ENCODE results near the gene CCDC157. TPM values are rescaled to one million over a fixed set of nuclear protein-coding genes. Genes with fewer than 3 reads are reported as not detected.
A peak's percentile ranks its signal among the peaks of the same experiment; 100 is the strongest.

The CCDC157 gene
- total RNA-seq, 1 donor from 2014 or later, result 2.9 TPM

GRCh38 chr22:30309951-30310741 is 46.7 kb upstream of the CCDC157 start:
- CTCF ChIA-PET, result interaction anchor here (0.7 to 1.6 kb wide), 5 partner anchors 15 to 81 kb away, joined by 3 to 18 read pairs (median 4); partner anchors contain the start of genes CASTOR1, RNF215 and TBC1D10A
- no peak for DNase-seq
- peak overlapping the region; percentile 81 for H3K27ac Mint-ChIP-seq
- H3K4me1 Mint-ChIP-seq, result peaks cover 98% of the 10 kb centered on the region
- peak; percentile 16 for ATAC-seq (ENCODE audit: low read depth)
- H3K36me3 Mint-ChIP-seq (ENCODE audit: low read depth), result peaks cover 3% of the 10 kb centered on the region
- no peak for TF ChIP-seq CTCF (IDR thresholded peaks at IDR 0.05)
- peak overlapping the region; percentile 56 for H3K4me3 Mint-ChIP-seq
- POLR2A ChIA-PET, result interaction anchor here (0.6 to 10.9 kb wide), 7 partner anchors 13 to 179 kb away, joined by 3 to 131 read pairs (median 11); partner anchors contain the start of genes CASTOR1, CCDC157, SF3A1 and TBC1D10A
- no peaks in the 10 kb centered on the region for H3K27me3 Mint-ChIP-seq
- no peaks in the 10 kb centered on the region for H3K9me3 Mint-ChIP-seq
- intact Hi-C loops (cut with micrococcal nuclease), result loop anchor here (1.0 kb wide), 2 partner anchors 16 to 21 kb away; partner anchors contain the start of genes CASTOR1 and TBC1D10A

GRCh38 chr22:30310881-30311771 is 45.7 kb upstream of the CCDC157 start:
- ChIA-PET POLR2A (interaction anchor here (0.7 to 10.9 kb wide), 8 partner anchors 9 to 122 kb away, joined by 3 to 131 read pairs (median 7); partner anchors contain the start of genes CASTOR1, CCDC157, SF3A1 and TBC1D10A), CTCF (interaction anchor here (0.7 to 1.6 kb wide), 4 partner anchors 14 to 80 kb away, joined by 3 to 18 read pairs (median 4); partner anchors contain the start of genes CASTOR1 and TBC1D10A)
- no peak for ATAC-seq (ENCODE audit: low read depth)

GRCh38 chr22:30312053-30312452 is 44.8 kb upstream of the CCDC157 start:
- no peak for ATAC-seq (ENCODE audit: low read depth)
- Mint-ChIP-seq H3K4me3 (no peak overlapping the region), H3K27me3 (no peaks in the 10 kb centered on the region), H3K27ac (peak overlapping the region; percentile 81), H3K36me3 (ENCODE audit: low read depth) (peaks cover 3% of the 10 kb centered on the region), H3K4me1 (peaks cover 92% of the 10 kb centered on the region), H3K9me3 (no peaks in the 10 kb centered on the region)
- DNase-seq, result no peak
- CTCF ChIA-PET, result interaction anchor here (4.0 kb wide), 1 partner anchor 24 kb away, joined by 23 read pairs; the partner anchor contains the start of gene CASTOR1
- TF ChIP-seq CTCF (IDR thresholded peaks at IDR 0.05), result no peak
- POLR2A ChIA-PET, result interaction anchor here (1.9 to 2.2 kb wide), 3 partner anchors 9 to 15 kb away, joined by 4 to 8 read pairs (median 6); partner anchors contain the start of gene TBC1D10A
- intact Hi-C loops (cut with micrococcal nuclease), result no loop called here

More at GRCh38 chr22:30310881-30311771, 45.7 kb upstream of the CCDC157 start:
- H3K4me3 Mint-ChIP-seq, result peak overlapping the region; percentile 56
- H3K36me3 Mint-ChIP-seq (ENCODE audit: low read depth), result peaks cover 3% of the 10 kb centered on the region
- peaks cover 96% of the 10 kb centered on the region for H3K4me1 Mint-ChIP-seq
- no peaks in the 10 kb centered on the region for H3K9me3 Mint-ChIP-seq
- no peak for DNase-seq
- H3K27me3 Mint-ChIP-seq, result no peaks in the 10 kb centered on the region
- TF ChIP-seq CTCF (IDR thresholded peaks at IDR 0.05), result no peak
- peak overlapping the region; percentile 81 for H3K27ac Mint-ChIP-seq
- intact Hi-C loops (cut with micrococcal nuclease), result loop anchor here (1.0 kb wide), 2 partner anchors 15 to 22 kb away; partner anchors contain the start of genes CASTOR1 and TBC1D10A

- TF ChIP-seq CTCF (IDR thresholded peaks at IDR 0.05), result no peak
- ChIA-PET CTCF (interaction anchor here (1.7 to 4.0 kb wide), 2 partner anchors 13 to 26 kb away, joined by 5 to 23 read pairs; partner anchors contain the start of genes CASTOR1 and TBC1D10A), POLR2A (interaction anchor here (0.6 to 2.6 kb wide), 7 partner anchors 9 to 26 kb away, joined by 4 to 12 read pairs (median 6); partner anchors contain the start of gene TBC1D10A)
- Mint-ChIP-seq H3K36me3 (ENCODE audit: low read depth) (peaks cover 10% of the 10 kb centered on the region), H3K27me3 (no peaks in the 10 kb centered on the region), H3K9me3 (no peaks in the 10 kb centered on the region), H3K27ac (peak overlapping the region; percentile 79), H3K4me1 (peaks cover 89% of the 10 kb centered on the region), H3K4me3 (no peak overlapping the region)
- intact Hi-C loops (cut with micrococcal nuclease), result loop anchor here (1.0 kb wide), 1 partner anchor 8 kb away; no protein-coding TSS in a partner anchor
- no peak for DNase-seq
- no peak for ATAC-seq (ENCODE audit: low read depth)
Measured at GRCh38 chr22:30313527-30314363, 43.1 kb upstream of the CCDC157 start.
